GM21515 (cell line): ENCODE measurements around the gene SLC16A7.
A peak's percentile ranks its signal among the peaks of the same experiment; 100 is the strongest.
"Not testable (repeated sequence)": the region's sequence is repeated elsewhere in the genome, so short reads cannot be mapped to it uniquely, and the experiment has no call there.

Source experiments
- ATAC-seq: cut with Tn5 transposase; IDR thresholded peaks from one replicate; pipeline ENCODE4 v1.9.1; 2021; ENCODE audit not compliant: unreplicated experiment

SLC16A7 gene, protein sequence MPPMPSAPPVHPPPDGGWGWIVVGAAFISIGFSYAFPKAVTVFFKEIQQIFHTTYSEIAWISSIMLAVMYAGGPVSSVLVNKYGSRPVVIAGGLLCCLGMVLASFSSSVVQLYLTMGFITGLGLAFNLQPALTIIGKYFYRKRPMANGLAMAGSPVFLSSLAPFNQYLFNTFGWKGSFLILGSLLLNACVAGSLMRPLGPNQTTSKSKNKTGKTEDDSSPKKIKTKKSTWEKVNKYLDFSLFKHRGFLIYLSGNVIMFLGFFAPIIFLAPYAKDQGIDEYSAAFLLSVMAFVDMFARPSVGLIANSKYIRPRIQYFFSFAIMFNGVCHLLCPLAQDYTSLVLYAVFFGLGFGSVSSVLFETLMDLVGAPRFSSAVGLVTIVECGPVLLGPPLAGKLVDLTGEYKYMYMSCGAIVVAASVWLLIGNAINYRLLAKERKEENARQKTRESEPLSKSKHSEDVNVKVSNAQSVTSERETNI

DNA sequence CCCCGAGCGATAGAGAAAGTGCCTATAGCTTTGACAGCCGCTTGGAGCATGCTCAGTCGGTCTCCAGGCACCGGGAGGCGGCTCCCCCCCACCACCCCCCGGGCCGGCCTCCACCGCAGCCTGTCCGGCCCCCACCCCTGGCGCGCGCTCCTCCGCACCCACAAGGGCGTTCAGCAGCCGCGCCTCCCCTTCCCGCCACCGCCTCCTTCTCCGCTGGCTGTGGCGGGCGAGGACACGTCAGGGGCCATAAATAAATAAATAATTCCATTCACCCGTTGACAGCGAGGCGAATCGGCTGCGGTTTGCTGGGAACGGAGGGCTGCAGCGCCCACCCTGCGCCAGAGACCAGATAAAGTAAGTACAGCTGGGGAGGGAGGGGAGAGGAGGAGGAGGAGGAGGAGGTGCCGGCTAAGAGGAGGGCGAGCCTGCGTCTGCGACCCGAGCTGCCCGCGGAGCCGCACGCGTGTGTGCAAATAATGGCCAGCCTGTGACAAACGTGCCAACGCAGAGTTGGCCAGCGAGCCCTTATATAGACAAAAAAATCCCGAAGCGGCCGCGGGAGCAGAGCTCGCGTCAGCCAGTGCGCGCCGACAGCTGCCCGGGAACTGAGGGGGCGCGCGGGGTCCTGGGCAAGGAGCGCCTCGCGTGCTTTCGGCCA, at the start of gene SLC16A7:
Gene SLC16A7, plus strand, starts transcription at position 147 of the 658 bp plus-strand sequence. CDS start 108,773 bp downstream, outside the sequence.
- ATAC-seq, result peak; percentile 66

DNA sequence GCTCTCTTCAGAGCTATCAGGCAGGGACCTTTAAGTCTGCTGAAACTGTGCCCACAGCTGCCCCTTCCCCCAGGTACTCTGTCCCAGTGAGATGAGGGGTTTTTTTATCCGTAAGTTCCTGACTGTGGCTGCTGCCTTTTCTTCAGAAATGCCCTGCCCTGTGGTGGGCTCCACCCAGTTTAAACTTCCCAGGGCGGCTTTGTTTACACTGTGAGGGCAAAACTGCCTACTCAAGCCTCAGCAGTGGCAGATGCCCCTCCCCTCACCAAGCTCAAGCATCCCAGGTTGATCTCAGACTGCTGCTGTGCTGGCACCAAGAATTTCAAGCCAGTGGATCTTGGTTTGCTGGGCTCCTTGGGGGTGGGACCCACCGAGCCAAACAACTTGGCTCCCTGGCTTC, 46.9 kb upstream of the SLC16A7 start:
- no peak for ATAC-seq

DNA sequence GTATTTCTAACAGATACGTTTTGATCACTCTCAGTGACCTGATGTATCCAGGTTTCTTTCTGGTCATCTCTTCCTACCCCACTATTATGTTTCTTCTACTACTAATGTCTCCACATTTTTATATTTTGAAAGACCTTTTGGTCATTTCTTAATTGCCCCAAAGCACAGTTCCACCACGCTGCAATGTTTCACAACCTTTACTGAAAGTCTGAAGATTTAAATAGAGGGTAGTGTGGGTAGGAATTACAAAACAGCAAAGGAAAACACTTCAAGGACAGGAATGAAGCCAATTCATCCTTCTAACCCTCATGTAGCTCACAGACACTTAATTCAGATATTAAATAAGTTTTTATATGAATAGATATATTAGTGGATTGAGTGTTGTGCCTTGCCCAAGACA, 36.1 kb upstream of the SLC16A7 start:
- no peak for ATAC-seq

DNA sequence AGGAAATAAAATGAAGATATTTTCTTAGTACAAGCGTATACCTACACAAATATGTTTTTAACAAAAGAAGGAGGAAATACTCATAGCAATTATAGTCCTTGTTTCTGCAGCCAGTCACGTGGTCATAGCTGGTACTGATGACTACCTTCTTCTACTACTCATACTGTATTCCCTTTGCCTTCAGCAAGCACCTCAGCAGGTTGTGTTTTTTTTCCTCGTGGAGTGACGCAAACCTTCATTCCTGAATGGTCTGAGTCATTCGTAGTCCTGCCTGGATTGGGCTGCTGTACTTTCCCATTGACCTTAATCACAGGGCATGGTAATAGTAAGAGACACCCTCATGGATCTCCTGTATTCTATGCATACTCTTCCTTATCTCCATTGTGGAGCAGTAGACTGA, 25.7 kb upstream of the SLC16A7 start:
- no peak for ATAC-seq

DNA sequence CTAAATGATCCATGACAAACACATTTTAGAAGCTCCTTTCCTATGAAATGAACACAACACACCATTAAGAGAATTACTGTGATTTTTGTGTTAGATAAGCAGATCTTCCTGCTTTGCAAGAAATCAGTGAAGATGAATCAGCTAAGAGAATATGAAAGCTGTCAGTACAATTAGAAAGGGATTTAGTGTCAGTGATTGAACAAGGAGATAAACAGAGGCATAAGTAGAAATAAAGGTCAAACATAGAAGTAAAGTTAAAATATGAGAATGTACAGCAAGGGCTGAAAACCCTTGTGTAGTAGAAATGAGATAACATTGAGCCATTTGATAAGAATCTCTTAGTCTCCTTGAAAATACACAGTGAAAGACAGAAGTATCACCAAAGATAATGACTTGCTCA, 21.4 kb upstream of the SLC16A7 start:
- ATAC-seq, result no peak

DNA sequence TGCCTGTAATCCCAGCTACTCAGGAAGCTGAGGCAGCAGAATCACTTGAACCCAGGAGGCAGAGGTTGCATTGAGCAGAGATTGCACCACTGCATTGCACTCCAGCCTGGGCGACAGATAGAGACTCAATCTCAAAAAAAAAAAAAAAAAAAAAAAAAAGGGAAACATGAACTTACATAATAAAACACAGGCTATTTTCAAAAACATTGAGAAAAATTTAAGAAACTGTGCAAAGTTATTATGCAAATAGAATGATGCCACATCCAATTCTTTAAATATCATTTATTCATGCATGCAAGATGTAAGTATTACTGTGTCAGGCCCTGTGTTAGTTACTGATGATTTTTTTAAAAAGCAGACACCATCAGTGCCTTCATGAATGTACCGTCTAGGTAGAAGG, 20.0 kb upstream of the SLC16A7 start:
- ATAC-seq, result no peak

DNA sequence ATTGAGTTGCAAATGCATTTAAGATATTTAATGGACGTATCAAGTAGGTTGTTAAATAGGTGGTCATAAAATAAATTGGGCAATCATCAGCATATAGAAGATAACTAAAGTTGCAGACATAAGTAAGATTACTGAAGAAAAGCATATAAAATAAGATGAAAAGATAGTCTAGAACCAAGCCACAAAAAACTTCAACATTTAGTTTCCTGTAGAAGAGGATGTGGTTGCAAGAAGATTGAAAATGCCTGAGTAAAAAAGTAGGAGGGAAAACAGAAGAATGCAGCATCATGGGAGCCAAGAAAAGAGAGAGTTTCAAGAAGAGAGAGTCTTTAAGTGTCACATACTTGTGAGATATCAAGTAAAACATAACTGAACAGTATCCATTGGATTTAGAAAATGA, 17.6 kb upstream of the SLC16A7 start:
- no peak for ATAC-seq

DNA sequence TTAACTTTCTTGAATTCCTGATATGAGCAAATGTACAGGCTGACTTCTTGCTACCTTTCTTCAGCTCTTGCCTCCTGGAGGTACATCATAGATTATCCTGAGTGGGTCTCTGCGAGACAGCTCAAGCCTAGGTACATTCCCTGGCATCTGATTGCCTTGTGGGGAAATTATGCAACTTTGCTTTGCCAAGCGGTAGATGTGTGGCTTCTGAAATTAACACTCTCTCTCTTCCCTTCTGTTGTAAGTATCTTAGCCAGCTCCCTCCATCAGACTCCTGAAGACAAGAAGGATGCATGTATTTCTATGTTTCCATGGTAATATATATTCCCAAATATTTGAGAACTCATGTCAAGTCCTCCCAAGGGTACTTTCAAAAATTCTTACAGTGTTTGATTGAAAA, 16.2 kb upstream of the SLC16A7 start:
- ATAC-seq, result no peak

DNA sequence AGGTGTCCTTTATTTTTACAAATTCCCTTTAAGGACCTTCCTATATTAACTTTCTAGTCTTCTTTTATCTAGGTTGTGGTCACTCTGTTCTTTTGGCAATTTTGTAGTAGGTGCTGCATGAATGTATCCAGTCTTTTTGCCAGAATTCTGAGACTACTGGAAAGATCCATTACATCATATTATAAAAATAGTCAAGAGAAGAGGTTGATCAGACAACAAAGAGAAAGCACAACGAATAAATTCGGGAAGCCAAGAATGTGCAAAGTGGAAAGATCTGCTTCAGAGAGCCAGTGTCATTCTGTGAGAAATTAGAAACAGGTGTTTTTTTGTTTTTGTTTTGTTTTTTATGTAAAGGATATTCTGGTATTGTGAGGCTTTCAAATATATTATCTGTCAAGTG, 15.8 kb upstream of the SLC16A7 start:
- ATAC-seq, result no peak

DNA sequence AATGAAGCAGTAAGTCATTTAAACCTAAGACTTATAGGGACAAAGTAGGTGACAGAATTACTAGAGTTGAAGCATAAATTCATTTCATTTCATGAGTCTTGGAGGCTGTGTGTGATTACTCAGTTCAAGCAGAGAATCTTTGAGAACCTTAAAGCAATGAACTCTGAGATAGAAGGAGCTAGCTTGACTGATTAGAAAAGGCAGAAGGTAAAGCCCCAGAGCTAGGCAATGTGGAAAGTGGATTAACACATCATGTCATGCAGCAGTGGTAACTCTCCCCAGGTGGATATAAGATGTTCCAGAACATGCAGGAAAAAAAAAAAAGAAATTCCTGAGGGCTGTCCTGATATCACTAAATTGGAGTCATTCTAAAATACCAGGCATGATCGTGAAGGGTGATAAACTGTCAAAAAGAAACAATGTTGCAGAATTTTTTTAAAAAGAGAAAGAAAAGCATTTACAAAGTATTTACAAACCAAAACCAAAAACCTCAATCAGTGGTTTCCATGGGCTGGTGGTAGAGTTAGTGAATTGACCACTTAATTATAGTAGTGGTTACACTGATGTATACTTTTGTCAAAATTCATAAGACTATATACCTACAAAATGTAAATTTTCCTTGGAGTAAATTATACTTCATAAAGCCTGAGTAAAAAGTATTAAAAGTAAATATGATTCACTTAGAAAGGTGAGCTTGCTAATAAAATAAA, 12.7 kb upstream of the SLC16A7 start:
- ATAC-seq, result no peak

DNA sequence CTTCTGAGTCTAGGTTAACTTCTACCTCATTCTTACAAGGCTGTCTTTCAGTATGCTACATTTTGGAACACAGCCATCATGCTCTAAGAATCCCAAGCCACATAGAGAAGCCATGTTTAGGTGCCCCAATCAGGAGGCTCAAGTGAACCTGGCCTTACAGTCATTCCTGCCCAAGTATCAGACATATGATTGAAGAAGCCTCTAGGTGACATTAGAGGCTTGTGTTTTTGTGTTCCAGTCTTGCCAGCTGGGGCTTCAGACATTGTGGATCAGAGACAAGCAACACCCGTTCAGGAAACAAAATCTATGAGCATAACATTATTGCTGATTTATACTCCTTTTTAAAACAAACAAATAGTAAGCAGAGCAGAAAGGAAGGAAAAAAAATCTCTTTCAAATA, 8.1 kb upstream of the SLC16A7 start:
- ATAC-seq, result no peak

DNA sequence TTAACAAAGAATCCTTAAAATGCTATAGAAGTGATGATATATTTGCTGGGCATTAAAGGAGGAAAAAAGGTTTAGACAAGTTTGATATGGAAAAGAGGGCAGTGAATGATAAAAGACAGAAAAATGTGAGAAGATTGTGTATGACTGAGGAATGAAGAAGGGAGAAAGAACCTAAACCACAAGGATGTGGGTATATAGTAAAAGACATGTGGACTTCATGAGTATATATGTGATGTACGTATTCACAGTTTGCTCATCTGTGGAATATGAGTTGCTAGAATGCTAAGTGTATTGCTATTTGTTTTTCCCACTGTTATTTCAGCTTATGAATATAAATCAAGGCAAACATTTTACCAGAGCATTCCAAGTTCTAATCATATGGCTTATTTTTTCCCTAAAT, 2.1 kb upstream of the SLC16A7 start:
- ATAC-seq, result no peak

DNA sequence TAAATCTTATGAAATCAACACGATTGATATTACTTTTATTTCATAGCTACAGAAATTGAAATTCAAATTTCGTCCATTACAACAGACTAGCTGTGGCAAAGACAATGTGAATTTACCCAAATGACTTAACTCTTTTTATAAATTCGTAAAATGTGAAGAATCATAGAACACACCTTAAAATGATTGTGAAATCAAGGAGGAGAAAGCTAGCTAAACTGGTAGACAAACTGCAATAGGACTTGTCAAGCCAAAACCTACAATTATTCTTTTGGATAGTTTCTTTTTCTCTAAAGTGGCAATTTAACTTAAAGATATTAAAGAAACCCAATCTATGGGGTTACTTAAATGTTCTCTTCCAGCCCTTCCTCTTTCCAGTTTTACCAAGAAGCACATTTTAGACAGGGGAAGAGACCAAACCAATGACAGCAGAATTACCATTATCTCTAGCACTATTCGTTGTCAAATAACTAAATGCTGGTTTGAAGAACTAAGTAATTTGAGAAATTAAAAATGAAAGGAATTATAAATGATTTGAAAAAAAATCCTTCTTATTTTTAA, 807 bp upstream of the SLC16A7 start:
- ATAC-seq, result no peak

DNA sequence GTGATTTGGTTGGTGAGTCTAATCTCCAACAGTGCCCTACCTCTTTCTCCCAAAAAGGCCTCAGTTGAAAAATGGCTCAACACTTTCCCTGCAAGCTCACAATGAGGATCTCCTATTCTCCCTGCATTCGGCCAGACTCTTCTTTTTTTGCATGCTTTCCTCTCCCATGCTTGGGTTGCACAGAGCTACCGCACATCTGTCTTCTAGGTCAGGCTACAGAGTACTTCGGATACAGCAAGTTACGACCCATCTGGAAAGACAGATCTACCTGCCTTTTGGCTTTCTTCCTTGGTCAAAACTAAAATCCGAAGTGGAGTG, 305 bp upstream of the SLC16A7 start:
- no peak for ATAC-seq

DNA sequence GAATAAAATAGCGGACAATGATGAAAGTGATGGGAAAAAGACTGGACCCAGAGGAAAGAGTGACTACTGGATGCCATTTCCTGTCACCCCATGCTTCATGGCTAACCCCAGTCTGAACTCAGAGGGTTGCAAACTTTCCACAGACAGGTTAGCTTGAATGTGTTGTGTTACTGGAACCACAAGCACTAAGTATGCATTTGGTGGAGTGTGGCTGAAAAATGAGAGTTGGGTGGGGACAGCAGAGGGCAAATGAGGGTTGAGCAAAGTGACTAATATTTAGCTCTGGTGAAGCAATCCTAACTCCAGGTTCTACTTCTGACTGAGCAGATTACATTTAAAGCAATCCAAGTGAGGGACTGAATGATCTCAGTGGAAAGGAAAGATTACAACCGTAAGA, 1.6 kb downstream of the SLC16A7 start:
- peak; percentile 38 for ATAC-seq

DNA sequence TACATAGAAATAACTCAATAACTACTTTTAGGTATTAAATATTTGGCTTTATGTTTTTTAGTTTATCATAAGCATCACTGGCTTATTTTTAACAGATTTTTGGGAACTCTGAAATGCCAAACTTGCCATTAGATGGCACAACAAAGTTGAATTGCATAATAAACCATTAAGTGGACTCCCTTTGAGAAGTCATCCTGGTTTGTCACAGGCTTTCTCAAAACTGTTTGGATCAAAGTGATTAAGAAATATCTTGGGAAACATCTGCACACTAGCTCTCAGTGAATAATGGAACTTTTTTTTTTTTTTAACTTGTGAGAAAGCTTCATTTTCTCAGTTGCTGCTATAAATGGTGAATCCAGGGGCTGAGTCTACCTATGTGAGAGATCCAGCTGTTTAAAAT, 4.3 kb downstream of the SLC16A7 start:
- no peak for ATAC-seq

DNA sequence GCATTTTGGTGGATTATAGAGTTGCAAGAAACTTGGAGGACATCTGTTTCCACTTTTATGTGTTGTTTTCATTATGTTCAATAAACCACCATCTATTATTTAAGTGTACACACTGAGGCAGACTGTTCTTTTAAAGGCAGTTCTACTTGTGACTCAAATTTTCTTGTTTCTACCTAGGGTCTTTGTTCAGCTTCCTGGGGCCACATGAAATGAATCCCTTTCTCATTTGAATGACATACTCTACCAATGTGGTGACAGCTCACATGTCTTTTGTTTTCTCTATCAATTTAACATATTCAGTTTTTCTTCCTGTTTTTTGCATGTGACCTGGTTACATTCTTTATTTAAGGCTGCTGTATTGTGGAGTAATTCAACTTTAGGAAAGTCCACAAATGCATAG, 7.9 kb downstream of the SLC16A7 start:
- ATAC-seq, result no peak

DNA sequence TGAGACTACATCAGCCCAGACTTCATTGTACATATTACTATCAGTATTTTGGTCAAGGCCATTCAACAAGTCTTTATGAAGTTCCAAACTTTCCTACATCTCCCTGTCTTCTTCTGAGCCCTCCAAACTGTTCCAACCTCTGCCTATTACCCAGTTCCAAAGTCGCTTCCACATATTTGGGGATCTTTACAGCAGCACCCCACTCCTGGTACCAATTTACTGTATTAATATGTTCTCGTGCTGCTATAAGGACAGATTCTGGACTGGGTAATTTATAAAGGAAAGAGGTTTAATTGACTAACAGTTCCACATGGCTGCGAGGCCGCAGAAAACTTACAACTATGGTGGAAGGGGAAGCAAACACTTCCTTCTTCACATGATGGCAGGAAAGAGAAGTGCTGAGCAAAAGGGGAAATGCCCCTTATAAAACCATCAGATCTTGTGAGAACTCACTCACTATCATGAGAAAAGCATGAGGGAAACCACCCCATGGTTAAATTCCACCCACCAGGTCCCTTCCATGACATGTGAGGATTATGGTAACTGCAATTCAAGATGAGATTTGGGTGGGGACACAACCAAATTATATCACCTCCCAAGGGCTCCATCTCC, 17.1 kb downstream of the SLC16A7 start:
- not testable (repeated sequence) for ATAC-seq

DNA sequence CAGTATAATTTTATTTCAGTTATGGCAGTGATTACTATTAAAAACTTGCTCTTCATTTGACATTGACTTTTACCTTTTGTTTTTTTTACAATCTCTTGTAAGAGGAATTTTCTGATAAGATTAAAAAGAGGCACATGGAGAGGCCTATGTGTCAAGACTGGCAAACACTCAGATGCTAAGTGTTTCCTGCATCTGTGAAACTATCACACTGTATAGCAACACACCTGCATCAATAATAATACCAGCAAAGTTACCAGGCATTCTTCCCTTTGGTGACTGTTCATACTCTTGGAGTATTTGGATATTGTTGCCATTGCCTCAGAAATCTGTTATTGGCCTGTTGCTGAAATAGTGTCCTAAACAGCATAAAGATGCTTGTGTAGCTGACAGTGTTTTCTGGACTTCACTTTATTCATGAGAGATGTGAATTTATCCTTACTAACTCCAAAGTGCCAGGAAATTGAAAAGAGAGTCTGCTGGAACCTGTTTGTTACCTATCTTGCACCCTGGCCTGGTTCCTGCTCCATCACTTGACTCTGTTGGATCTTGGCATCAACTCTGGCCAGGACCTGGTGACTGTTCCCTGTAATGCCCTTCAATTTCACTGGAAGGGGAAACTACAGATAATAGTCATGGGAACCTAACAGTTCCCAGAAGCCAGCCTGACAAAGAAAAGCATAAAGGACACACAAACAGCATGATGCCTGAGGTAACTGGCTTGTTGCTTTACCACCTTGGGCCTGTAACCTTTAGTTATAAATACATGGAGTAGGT, 19.8 kb downstream of the SLC16A7 start:
- ATAC-seq, result no peak

DNA sequence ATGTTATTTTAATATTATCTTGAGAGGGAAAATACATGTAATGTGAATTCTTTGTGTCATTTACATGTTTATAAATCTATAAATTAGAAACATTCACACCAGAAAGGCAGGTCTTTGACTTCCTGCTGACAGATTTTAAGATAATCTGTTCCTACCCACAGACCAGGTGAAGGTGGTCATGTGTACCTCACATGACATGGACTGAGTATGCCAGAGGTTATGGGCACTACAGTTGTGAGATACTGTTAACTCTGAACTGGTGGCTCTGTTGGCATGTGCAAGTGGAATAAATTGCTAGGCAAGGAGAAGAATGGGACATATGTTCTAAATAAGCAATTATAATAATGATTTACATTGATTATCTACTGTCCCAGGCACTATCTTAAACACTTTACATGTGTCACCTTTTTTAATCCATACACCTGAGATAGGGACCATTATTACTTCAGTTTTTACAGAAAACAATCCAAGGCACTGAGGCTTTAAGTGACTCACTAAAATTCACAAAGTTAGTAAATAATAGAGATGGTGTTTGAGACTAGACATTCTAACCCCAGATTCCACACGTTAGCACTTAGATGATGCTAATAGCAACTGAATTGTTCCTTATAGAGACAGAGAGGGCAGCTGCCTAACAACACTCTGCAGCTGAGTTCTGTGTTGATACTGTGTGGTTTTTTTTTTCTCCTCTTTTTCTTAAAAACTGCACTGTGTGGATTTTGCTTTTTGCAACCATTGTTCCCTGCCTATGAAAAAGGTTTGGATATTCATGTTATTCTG, 23.8 kb downstream of the SLC16A7 start:
- no peak for ATAC-seq
